ELR (cell line): ENCODE measurements around the gene SARS2.

Source experiments
- DNase-seq: peaks from one replicate; pipeline ENCODE4 v3.0.0-alpha.2; 2015; ENCODE audit warnings: low read depth

Gene SARS2

GRCh38 chr19:38917921-38918491 lies 12.6 kb downstream of the SARS2 start:
- peak; percentile 48 for DNase-seq

GRCh38 chr19:38917516-38917915 lies 13.0 kb downstream of the SARS2 start:
- no peak for DNase-seq

- no peak for DNase-seq
These were observed 14.9 kb downstream of the SARS2 start for GRCh38 chr19:38915329-38916321.

- no peak for DNase-seq
These were observed 16.6 kb downstream of the SARS2 start for GRCh38 chr19:38913958-38914357.

GRCh38 chr19:38912600-38913514 lies 17.7 kb downstream of the SARS2 start:
- no peak for DNase-seq

- DNase-seq = no peak
These were observed 19.1 kb downstream of the SARS2 start for GRCh38 chr19:38911388-38912001.

- no peak for DNase-seq
These were observed 20.1 kb downstream of the SARS2 start for GRCh38 chr19:38910488-38910887.

GRCh38 chr19:38908911-38909310 lies 21.7 kb downstream of the SARS2 start:
- DNase-seq = no peak

GRCh38 chr19:38907670-38908069 lies 22.9 kb downstream of the SARS2 start:
- no peak for DNase-seq

GRCh38 chr19:38907227-38907626 lies 23.3 kb downstream of the SARS2 start:
- DNase-seq = no peak

GRCh38 chr19:38905620-38906019 lies 24.9 kb downstream of the SARS2 start:
- DNase-seq = no peak

GRCh38 chr19:38904581-38905539 lies 25.7 kb downstream of the SARS2 start:
- DNase-seq = no peak

GRCh38 chr19:38901683-38902082 lies 28.9 kb downstream of the SARS2 start:
- DNase-seq = no peak

- DNase-seq = no peak
These were observed 29.8 kb downstream of the SARS2 start for GRCh38 chr19:38900743-38901190.

GRCh38 chr19:38900202-38900629 lies 30.3 kb downstream of the SARS2 start:
- no peak for DNase-seq

GRCh38 chr19:38899447-38900201 lies 30.9 kb downstream of the SARS2 start, which contains the start of the genes NFKBIB and SIRT2:
Gene NFKBIB (plus strand): TSS chr19:38899969. CDS start chr19:38900033, 64 bp downstream.
Gene SIRT2 (minus strand): TSS chr19:38899618. CDS start chr19:38899521, 97 bp downstream.
- peak; percentile 100 for DNase-seq

GRCh38 chr19:38898788-38899446 lies 31.6 kb downstream of the SARS2 start:
- DNase-seq = peak; percentile 40

- no peak for DNase-seq
These were observed 35.6 kb downstream of the SARS2 start for GRCh38 chr19:38894968-38895367.

- no peak for DNase-seq
These were observed 37.2 kb downstream of the SARS2 start for GRCh38 chr19:38893341-38893771.
